ENCODE results near the gene CUL1.

Gene CUL1

GRCh38 chr7:148811892-148812291, 113.2 kb downstream of the CUL1 start:
- DNase-seq = no peak

- DNase-seq = no peak
Observed at GRCh38 chr7:148813890-148814289, 115.2 kb downstream of the CUL1 start.

- no peak for DNase-seq
Observed at GRCh38 chr7:148814922-148815559, 116.3 kb downstream of the CUL1 start.

GRCh38 chr7:148815612-148816011, 116.9 kb downstream of the CUL1 start:
- DNase-seq = no peak

- DNase-seq = no peak
Observed at GRCh38 chr7:148819697-148820360, 121.1 kb downstream of the CUL1 start.

GRCh38 chr7:148821422-148821821, 122.7 kb downstream of the CUL1 start:
- DNase-seq = no peak

- no peak for DNase-seq
Observed at GRCh38 chr7:148824864-148825263, 126.2 kb downstream of the CUL1 start.

- no peak for DNase-seq
Observed at GRCh38 chr7:148825338-148825737, 126.6 kb downstream of the CUL1 start.

GRCh38 chr7:148828965-148829364, 130.3 kb downstream of the CUL1 start:
- DNase-seq = no peak

- DNase-seq = no peak
Observed at GRCh38 chr7:148830897-148831692, 132.4 kb downstream of the CUL1 start.

- no peak for DNase-seq
Observed at GRCh38 chr7:148831782-148832181, 133.1 kb downstream of the CUL1 start.

GRCh38 chr7:148834605-148835004, 135.9 kb downstream of the CUL1 start:
- no peak for DNase-seq

GRCh38 chr7:148835854-148836253, 137.2 kb downstream of the CUL1 start:
- DNase-seq = no peak

GRCh38 chr7:148838905-148839304, 140.2 kb downstream of the CUL1 start:
- peak; percentile 13 for DNase-seq

- no peak for DNase-seq
Observed at GRCh38 chr7:148847815-148848734, 149.4 kb downstream of the CUL1 start.

- DNase-seq = no peak
Observed at GRCh38 chr7:148849393-148850098, 150.8 kb downstream of the CUL1 start.

- no peak for DNase-seq
Observed at GRCh38 chr7:148850564-148850963, 151.9 kb downstream of the CUL1 start.

Measured in CD4-positive, alpha-beta T cell treated with Interferon gamma for 1 hour (primary cell).